CD14-positive monocyte (primary cell): ENCODE measurements around the gene ULK3. TPM values are rescaled to one million over a fixed set of nuclear protein-coding genes. Genes with fewer than 3 reads are reported as not detected.

ENCODE experiments used
- DNase-seq, 3 donors: peaks; one replicate each; pipeline ENCODE4 v3.0.0-alpha.2; 2011 to 2022
- H2AFZ ChIP-seq: 2 replicates; pipeline ENCODE4 v1.6.0; 2012; ENCODE audit warnings: mild to moderate bottlenecking, low read depth, low read length, inconsistent platforms; ENCODE audit not compliant: insufficient read depth, poor library complexity, severe bottlenecking
- H3K27ac ChIP-seq, 2 donors: 1 replicate in 1 of 2; 2 replicates in 1 of 2; pipeline ENCODE4 v1.5.1; 2012 to 2013; ENCODE audit warnings: low read length in 2 of 2, control low read depth in 1 of 2, inconsistent platforms in 1 of 2, low read depth in 1 of 2, mild to moderate bottlenecking in 1 of 2
- H3K27me3 ChIP-seq, 2 donors: one replicate each; pipeline versions ENCODE4 v1.6.0 to v1.6.1; 2011 to 2013; ENCODE audit warnings: low read length in 2 of 2; ENCODE audit not compliant: control insufficient read depth in 2 of 2, insufficient read depth in 2 of 2
- H3K36me3 ChIP-seq, 2 donors: replicated peaks in 1 of 2; 1 replicate in 1 of 2; 2 replicates in 1 of 2; pipeline versions ENCODE4 v1.5.1 to v1.6.1; 2012 to 2013; ENCODE audit warnings: low read length in 2 of 2, control low read depth in 1 of 2, inconsistent platforms in 1 of 2, mild to moderate bottlenecking in 1 of 2; ENCODE audit not compliant: insufficient read depth in 2 of 2, control insufficient read depth in 1 of 2
- H3K4me1 ChIP-seq, 2 donors: 1 replicate in 1 of 2; 2 replicates in 1 of 2; pipeline versions ENCODE4 v1.5.1 to v1.6.1; 2012 to 2013; ENCODE audit warnings: low read length in 2 of 2, control low read depth in 1 of 2, inconsistent platforms in 1 of 2, mild to moderate bottlenecking in 1 of 2, moderate library complexity in 1 of 2; ENCODE audit not compliant: insufficient read depth in 2 of 2, control insufficient read depth in 1 of 2
- H3K4me2 ChIP-seq: replicated peaks from 2 replicates; pipeline ENCODE3; 2012; ENCODE audit warnings: low read length, moderate library complexity, mild to moderate bottlenecking; ENCODE audit not compliant: poor library complexity, severe bottlenecking; ENCODE audit errors: extremely low read depth
- H3K4me3 ChIP-seq, 3 experiments: fragments of 200-600 bp in 1 of 3; sonication (generic) in 1 of 3; replicated peaks in 1 of 3; 1 replicate in 2 of 3; 2 replicates in 1 of 3; pipeline ENCODE4 v1.5.1; 2011 to 2013; ENCODE audit warnings: low read length in 3 of 3, mild to moderate bottlenecking in 3 of 3, control low read depth in 2 of 3, low read depth in 2 of 3, inconsistent platforms in 1 of 3, moderate library complexity in 1 of 3
- H3K79me2 ChIP-seq: 2 replicates; pipeline ENCODE4 v1.6.0; 2012; ENCODE audit warnings: mild to moderate bottlenecking, control low read depth, inconsistent platforms, low read length, moderate library complexity; ENCODE audit not compliant: insufficient read depth
- H3K9ac ChIP-seq: 2 replicates; pipeline ENCODE4 v1.6.0; 2017; ENCODE audit warnings: low read length, mild to moderate bottlenecking; ENCODE audit not compliant: insufficient read depth, poor library complexity, severe bottlenecking
- H3K9me3 ChIP-seq, 2 donors: replicated peaks in 1 of 2; 1 replicate in 1 of 2; 2 replicates in 1 of 2; pipeline versions ENCODE4 v1.5.1 to v1.6.1; 2012 to 2013; ENCODE audit warnings: low read length in 2 of 2, control low read depth in 1 of 2; ENCODE audit not compliant: control insufficient read depth in 1 of 2, insufficient read depth in 1 of 2
- H4K20me1 ChIP-seq: 2 replicates; pipeline ENCODE4 v1.6.0; 2012; ENCODE audit warnings: mild to moderate bottlenecking, low read length, control low read depth, moderate library complexity; ENCODE audit not compliant: insufficient read depth
- H3K27ac Mint-ChIP-seq, 7 donors: one replicate each; pipeline ENCODE4 v1.8.0; 2020; ENCODE audit warnings: mild to moderate bottlenecking in 7 of 7, mixed read lengths in 7 of 7, moderate library complexity in 6 of 7, inconsistent platforms in 2 of 7
- H3K27me3 Mint-ChIP-seq, 3 donors: one replicate each; pipeline ENCODE4 v1.8.0; 2021 to 2022; ENCODE audit warnings: low read depth in 3 of 3, mild to moderate bottlenecking in 3 of 3, mixed read lengths in 3 of 3, moderate library complexity in 3 of 3, inconsistent platforms in 1 of 3
- H3K36me3 Mint-ChIP-seq, 2 donors: one replicate each; pipeline ENCODE4 v1.8.0; 2020; ENCODE audit warnings: mixed read lengths in 2 of 2, inconsistent platforms in 1 of 2, mild to moderate bottlenecking in 1 of 2
- H3K4me1 Mint-ChIP-seq: one replicate; pipeline ENCODE4 v1.8.0; 2020; ENCODE audit warnings: mild to moderate bottlenecking, mixed read lengths
- H3K4me3 Mint-ChIP-seq, 2 donors: one replicate each; pipeline ENCODE4 v1.8.0; 2020; ENCODE audit warnings: mild to moderate bottlenecking in 2 of 2, mixed read lengths in 2 of 2, moderate library complexity in 1 of 2
- H3K9me3 Mint-ChIP-seq, 7 donors: one replicate each; pipeline ENCODE4 v1.8.0; 2020 to 2022; ENCODE audit warnings: mixed read lengths in 7 of 7, mild to moderate bottlenecking in 6 of 7, moderate library complexity in 6 of 7, inconsistent platforms in 2 of 7
- CTCF ChIP-seq: fragments of 200-600 bp; IDR thresholded peaks from one replicate; pipeline ENCODE4 v1.8.0; 2022; ENCODE audit warnings: antibody characterized with exemption, mild to moderate bottlenecking
- WGBS: methylation state at CpG from one replicate; pipeline ENCODE4 v1.1.5; 2013; ENCODE audit warnings: missing lambda C conversion rate; ENCODE audit not compliant: insufficient coverage; 5-methylcytosine and 5-hydroxymethylcytosine counted together
- intact Hi-C, 2 donors: fragments of 100-400 bp; cut with micrococcal nuclease; formaldehyde crosslinking; loops; one replicate each; pipeline versions ENCODE4 v1.15.0 to v1.15.1; 2023
- polyA plus RNA-seq, 3 donors: library from polyadenylated mRNA; depleted of rRNA in 1 of 3; unstranded in 2 of 3; stranded (reverse) in 1 of 3; fragments of 300-500 nt in 2 of 3; fragments of >200 nt in 1 of 3; fragmentation: Illumina TruSeq in 2 of 3; gene quantifications; 1 replicate in 2 of 3; 2 replicates in 1 of 3; pipeline ENCODE4 v1.2.3, GENCODE V29; 2012 to 2021

The ULK3 gene
- polyA plus RNA-seq, 3 donors = 9.4 to 58.7 (median 16.0) TPM

- Mint-ChIP-seq H3K27ac (peak overlapping the region in 3 of 7 donors; percentile 22 to 74 (median 43)), H3K4me3 (no peak overlapping the region), H3K27me3 (no peaks in the 10 kb centered on the region), H3K36me3 (peaks cover 22 to 32% of the 10 kb centered on the region in 2 donors), H3K4me1 (peaks cover 72% of the 10 kb centered on the region), H3K9me3 (no peaks in the 10 kb centered on the region)
- Histone ChIP-seq H3K9me3 (no peaks in the 10 kb centered on the region), H4K20me1 (peaks cover 99% of the 10 kb centered on the region), H3K4me3 (no peak overlapping the region), H3K36me3 (peaks cover 3 to 24% of the 10 kb centered on the region in 2 donors), H3K9ac (no peak overlapping the region), H2AFZ (no peak overlapping the region), H3K4me1 (peaks cover 51 to 52% of the 10 kb centered on the region in 2 donors), H3K4me2 (no peak overlapping the region), H3K27me3 (no peaks in the 10 kb centered on the region), H3K27ac (peak overlapping the region in 1 of 2 donors; percentile 44), H3K79me2 (peaks cover 98% of the 10 kb centered on the region)
- 86% methylated on average over 5 of the region's 6 CpGs for WGBS
- no peak for DNase-seq
- TF ChIP-seq CTCF = no peak
- intact Hi-C loops = loop anchor here in 1 of 2 donors (5.0 kb wide), 1 partner anchor 36 kb away; no protein-coding TSS in a partner anchor
Measured at GRCh38 chr15:74866090-74866489, 23.1 kb upstream of the ULK3 start.

GRCh38 chr15:74865316-74865715 lies 22.4 kb upstream of the ULK3 start:
- peak overlapping the region in 3 of 7 donors; percentile 16 to 52 (median 43) for H3K27ac Mint-ChIP-seq
- peaks cover 99% of the 10 kb centered on the region for H3K79me2 ChIP-seq
- H3K4me2 ChIP-seq = no peak overlapping the region
- no peak overlapping the region for H3K4me3 Mint-ChIP-seq
- peaks cover 43 to 44% of the 10 kb centered on the region in 2 donors for H3K4me1 ChIP-seq
- no peaks in the 10 kb centered on the region for H3K9me3 Mint-ChIP-seq
- no peak for TF ChIP-seq CTCF
- no peak overlapping the region for H2AFZ ChIP-seq
- intact Hi-C loops = loop anchor here in 1 of 2 donors (5.0 kb wide), 1 partner anchor 37 kb away; no protein-coding TSS in a partner anchor
- H3K36me3 ChIP-seq = peaks cover 3 to 24% of the 10 kb centered on the region in 2 donors
- no peaks in the 10 kb centered on the region for H3K9me3 ChIP-seq
- no peaks in the 10 kb centered on the region for H3K27me3 ChIP-seq
- H4K20me1 ChIP-seq = peaks cover 98% of the 10 kb centered on the region
- H3K9ac ChIP-seq = no peak overlapping the region
- no peaks in the 10 kb centered on the region for H3K27me3 Mint-ChIP-seq
- H3K27ac ChIP-seq = no peak overlapping the region
- H3K4me3 ChIP-seq = no peak overlapping the region
- DNase-seq = no peak
- H3K36me3 Mint-ChIP-seq = peaks cover 22 to 32% of the 10 kb centered on the region in 2 donors
- 92% methylated on average over 1 of the region's 2 CpGs for WGBS
- peaks cover 65% of the 10 kb centered on the region for H3K4me1 Mint-ChIP-seq
